Activated naive CD8-positive, alpha-beta T cell treated with anti-CD3 and anti-CD28 coated beads, Interleukin-2, amount 10 ng/mL, durations not matched to agents 7 days and 5 days (primary cell): Measurements from ENCODE around the gene HMSD. TPM values are rescaled to one million over a fixed set of nuclear protein-coding genes. Genes with fewer than 3 reads are reported as not detected.

Source experiments
- ATAC-seq: fragments of 150-1000 bp; cut with Tn5 transposase; one replicate; pipeline ENCODE4 v1.10.0; 2021; ENCODE audit warnings: low read depth, moderate library complexity
- POLR2A ChIA-PET: fragments of 350-600 bp; sonication (Branson Sonifier 250); formaldehyde crosslinking; loops from one replicate; lab custom pipeline; 2021; ENCODE audit warnings: antibody characterized with exemption; lab: Charles Lee
- DNase-seq: peaks from one replicate; pipeline ENCODE4 v3.0.0; 2021
- H3K27ac Mint-ChIP-seq: one replicate; pipeline ENCODE4 v1.8.0; 2022; ENCODE audit warnings: mild to moderate bottlenecking, mixed read lengths
- H3K27me3 Mint-ChIP-seq: one replicate; pipeline ENCODE4 v1.8.0; 2022; ENCODE audit warnings: mild to moderate bottlenecking, moderate library complexity, mixed read lengths
- H3K36me3 Mint-ChIP-seq: one replicate; pipeline ENCODE4 v1.8.0; 2021; ENCODE audit warnings: mild to moderate bottlenecking, mixed read lengths
- H3K4me1 Mint-ChIP-seq: one replicate; pipeline ENCODE4 v1.8.0; 2021; ENCODE audit warnings: mixed read lengths
- H3K4me3 Mint-ChIP-seq: one replicate; pipeline ENCODE4 v1.8.0; 2022; ENCODE audit warnings: mild to moderate bottlenecking, moderate library complexity, mixed read lengths
- H3K9me3 Mint-ChIP-seq: one replicate; pipeline ENCODE4 v1.8.0; 2021; ENCODE audit warnings: mixed read lengths
- total RNA-seq, 2 experiments: library from RNA; stranded (reverse); gene quantifications; one replicate each; pipeline ENCODE4 v1.2.3, GENCODE V29; 2021

Gene HMSD
- total RNA-seq, 2 experiments from 2014 or later = not detected

DNA sequence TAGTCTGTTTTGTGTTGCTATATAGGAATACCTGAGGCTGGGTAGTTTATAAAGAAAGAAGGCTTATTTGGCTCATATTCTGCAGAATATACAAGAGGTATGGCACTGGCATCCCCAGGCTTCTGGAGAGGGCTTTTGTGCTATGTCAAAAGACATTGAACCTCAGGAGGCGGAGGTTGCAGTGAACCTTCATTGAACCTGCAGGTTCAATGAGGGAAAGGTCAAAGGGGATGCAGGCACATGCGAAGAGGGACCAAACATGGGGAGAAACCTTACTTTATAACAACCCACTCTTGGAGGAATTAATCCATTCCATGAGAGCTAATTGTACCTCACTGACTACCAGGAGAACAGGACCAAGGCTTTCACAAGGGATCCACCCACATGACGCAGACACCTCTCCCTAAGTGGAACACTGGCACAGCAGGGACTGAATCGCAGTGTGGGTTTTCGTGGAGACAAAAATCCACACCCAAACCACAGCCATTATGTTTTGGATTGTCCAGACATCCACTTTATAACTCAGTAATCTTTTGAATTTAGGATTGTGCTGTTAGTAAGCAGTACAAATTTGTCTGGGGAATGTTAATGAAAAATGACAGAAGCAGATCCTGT is 16.7 kb downstream of the HMSD start:
- no peak overlapping the region for H3K27ac Mint-ChIP-seq
- no peaks in the 10 kb centered on the region for H3K9me3 Mint-ChIP-seq
- no peak for ATAC-seq
- peaks cover 11% of the 10 kb centered on the region for H3K4me1 Mint-ChIP-seq
- H3K36me3 Mint-ChIP-seq = no peaks in the 10 kb centered on the region
- POLR2A ChIA-PET = no interaction called here
- no peak for DNase-seq
- peaks cover 5% of the 10 kb centered on the region for H3K27me3 Mint-ChIP-seq
- no peak overlapping the region for H3K4me3 Mint-ChIP-seq

DNA sequence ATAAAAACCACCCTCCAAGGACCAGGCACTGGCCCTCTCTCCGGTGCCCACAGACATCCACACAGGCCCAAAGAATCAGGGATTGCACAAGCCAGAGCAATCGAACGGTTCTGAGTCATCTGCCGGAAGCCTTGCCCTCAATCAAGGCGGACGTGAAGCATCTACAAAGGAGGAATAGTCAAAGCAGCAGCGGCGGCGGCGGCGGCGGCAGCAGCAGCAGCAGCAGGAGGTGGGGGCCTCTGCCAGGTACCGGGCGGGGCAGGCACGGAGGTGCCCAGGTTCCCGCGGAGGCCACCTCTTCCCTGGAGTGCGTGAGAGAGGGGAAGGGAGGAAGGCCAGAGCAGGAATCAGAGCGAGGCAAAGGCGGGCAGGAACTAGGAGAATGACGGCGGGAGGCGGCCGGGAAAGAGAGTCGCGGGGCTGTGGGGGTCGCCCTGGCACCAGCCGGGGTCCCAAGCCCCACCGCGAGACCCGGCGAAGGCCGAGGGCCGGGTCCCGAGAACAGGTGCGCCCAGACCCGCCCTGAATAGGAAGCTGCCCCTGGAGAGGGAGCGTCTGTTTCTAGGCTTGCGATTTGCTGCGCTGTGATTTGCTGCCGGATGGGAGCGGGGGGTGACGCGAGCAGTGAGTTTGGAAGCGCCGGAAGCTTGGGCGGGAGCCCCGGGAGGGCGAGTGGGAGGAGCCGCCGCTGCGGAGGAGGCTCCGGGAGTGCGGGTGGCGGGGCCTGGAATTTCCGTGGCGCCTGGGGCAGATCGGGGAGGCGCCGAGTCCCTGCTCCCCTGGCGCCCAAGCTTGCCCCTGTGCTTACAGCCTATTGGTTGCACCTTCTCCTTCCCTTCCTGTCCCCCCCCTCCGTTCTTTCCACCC is 21.1 kb downstream of the HMSD start, which contains the start of gene SERPINB8:
Gene SERPINB8 (plus strand): TSS at position 140 of the 867 bp plus-strand sequence. CDS start 8,228 bp downstream, outside the sequence.
- Mint-ChIP-seq H3K36me3 (no peaks in the 10 kb centered on the region), H3K27ac (peak within 1 kb of the TSS; percentile 96), H3K27me3 (no peaks in the 10 kb centered on the region), H3K4me3 (peak within 1 kb of the TSS; percentile 93), H3K9me3 (no peaks in the 10 kb centered on the region), H3K4me1 (peaks cover 24% of the 10 kb centered on the region)
- DNase-seq = peak; percentile 76
- POLR2A ChIA-PET = interaction anchor here (1.3 kb wide), 1 partner anchor 33 kb away, joined by 3 read pairs; no protein-coding TSS in a partner anchor
- ATAC-seq = peak; percentile 91

GRCh38 chr18:63970809-63971205 is 21.7 kb downstream of the HMSD start:
- DNase-seq (no peak), ATAC-seq (no peak)
- no peaks in the 10 kb centered on the region for H3K27me3 Mint-ChIP-seq
- POLR2A ChIA-PET = interaction anchor here (1.3 kb wide), 1 partner anchor 34 kb away, joined by 3 read pairs; no protein-coding TSS in a partner anchor
- peak overlapping the region; percentile 93 for H3K4me3 Mint-ChIP-seq
- peak overlapping the region; percentile 96 for H3K27ac Mint-ChIP-seq
- no peaks in the 10 kb centered on the region for H3K36me3 Mint-ChIP-seq
- H3K4me1 Mint-ChIP-seq = peaks cover 25% of the 10 kb centered on the region
- no peaks in the 10 kb centered on the region for H3K9me3 Mint-ChIP-seq

DNA sequence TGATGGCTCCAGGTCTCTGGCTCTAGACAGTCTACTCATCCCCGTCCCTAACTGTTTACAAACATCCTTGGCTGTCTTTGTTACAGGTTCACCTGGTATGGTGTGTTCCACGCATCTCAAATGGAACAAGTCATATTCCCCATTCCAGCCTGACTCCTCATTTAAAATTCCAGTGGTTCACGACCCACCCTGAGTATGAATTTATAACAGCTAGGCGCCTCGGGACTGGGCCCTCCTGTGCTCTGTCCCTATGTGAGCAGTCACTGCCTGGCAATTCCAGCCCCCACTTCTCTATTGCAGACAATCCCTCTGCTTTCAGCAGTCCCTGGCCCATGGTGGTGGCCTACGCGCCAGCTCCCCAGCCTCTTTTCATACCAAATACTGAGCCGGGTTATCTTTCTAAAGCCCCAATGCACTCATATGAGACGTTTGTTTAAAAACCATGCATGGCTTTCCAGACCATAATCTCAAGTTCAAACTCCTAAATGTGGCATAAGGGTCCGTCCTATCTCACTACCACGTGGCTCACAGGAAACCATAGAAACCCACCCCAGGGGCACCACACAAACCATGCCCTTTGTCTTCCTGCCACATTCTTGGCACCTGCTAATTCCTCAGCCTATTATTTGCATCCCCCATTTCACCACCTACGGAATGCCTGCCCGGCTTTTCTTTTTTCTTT is 22.4 kb downstream of the HMSD start:
- DNase-seq (no peak), ATAC-seq (no peak)
- no peaks in the 10 kb centered on the region for H3K36me3 Mint-ChIP-seq
- peak overlapping the region; percentile 93 for H3K4me3 Mint-ChIP-seq
- H3K27me3 Mint-ChIP-seq = no peaks in the 10 kb centered on the region
- POLR2A ChIA-PET = no interaction called here
- H3K4me1 Mint-ChIP-seq = peaks cover 25% of the 10 kb centered on the region
- peak overlapping the region; percentile 96 for H3K27ac Mint-ChIP-seq
- no peaks in the 10 kb centered on the region for H3K9me3 Mint-ChIP-seq

DNA sequence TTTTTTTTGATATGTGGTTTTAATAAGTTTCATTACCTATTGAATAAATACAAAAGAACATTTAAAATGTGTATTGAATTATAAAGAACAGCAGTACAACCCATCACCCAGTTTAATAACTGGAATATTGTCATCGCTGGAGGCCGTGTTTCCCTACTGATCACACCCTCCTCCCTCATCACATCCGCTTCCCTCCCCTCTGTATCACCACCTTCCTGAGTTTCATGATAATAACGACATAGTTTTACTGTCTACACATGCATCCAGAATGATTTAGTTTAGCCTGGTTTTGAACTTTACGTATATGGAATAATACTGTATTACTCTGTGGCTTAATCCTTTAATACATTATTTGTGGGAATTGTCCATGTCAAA is 22.9 kb downstream of the HMSD start:
- Mint-ChIP-seq H3K9me3 (no peaks in the 10 kb centered on the region), H3K27ac (no peak overlapping the region), H3K27me3 (no peaks in the 10 kb centered on the region), H3K4me3 (peak overlapping the region; percentile 93), H3K36me3 (no peaks in the 10 kb centered on the region), H3K4me1 (peaks cover 25% of the 10 kb centered on the region)
- DNase-seq = no peak
- ATAC-seq = no peak
- POLR2A ChIA-PET = no interaction called here

DNA sequence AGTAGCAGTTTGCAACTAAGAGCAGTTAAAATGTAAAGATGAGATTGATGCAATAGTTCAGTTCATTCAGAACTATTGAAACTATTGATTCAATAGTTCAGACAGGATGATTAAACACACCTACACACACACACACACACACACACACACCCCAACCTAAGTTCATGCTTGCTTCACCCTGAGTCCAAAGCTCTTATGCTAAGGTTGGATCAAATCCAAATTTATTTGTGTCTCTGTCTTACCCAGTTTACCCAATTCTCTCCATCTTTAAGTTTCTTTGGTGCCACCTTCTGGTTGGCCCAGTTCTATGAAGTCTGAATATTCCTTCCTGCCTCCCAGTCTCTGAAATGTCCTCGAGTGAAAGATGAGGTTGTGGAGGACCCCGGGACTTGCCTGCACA is 25.9 kb downstream of the HMSD start:
- H3K4me3 Mint-ChIP-seq = no peak overlapping the region
- H3K36me3 Mint-ChIP-seq = no peaks in the 10 kb centered on the region
- H3K9me3 Mint-ChIP-seq = no peaks in the 10 kb centered on the region
- H3K27me3 Mint-ChIP-seq = no peaks in the 10 kb centered on the region
- POLR2A ChIA-PET = no interaction called here
- DNase-seq (no peak), ATAC-seq (no peak)
- peaks cover 23% of the 10 kb centered on the region for H3K4me1 Mint-ChIP-seq
- no peak overlapping the region for H3K27ac Mint-ChIP-seq

DNA sequence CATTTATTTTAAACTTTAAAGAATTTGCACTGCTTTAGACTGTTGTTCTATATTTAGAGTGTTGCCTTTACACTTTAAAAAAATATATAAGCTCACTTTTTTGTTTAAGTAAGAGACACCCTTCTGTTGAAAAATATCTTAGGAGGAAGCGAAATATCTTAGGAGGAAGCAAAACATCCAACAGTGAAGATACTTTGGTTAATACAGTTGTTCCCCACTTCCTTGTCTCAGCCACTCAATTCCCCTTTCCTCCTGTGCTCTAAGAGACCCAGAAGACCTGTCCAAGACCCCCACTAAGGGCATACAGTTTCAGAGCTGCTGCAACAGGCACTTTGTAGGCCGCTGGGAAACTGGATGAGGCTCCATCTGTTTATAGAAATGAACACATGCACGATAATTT is 26.5 kb downstream of the HMSD start:
- H3K27ac Mint-ChIP-seq = no peak overlapping the region
- H3K9me3 Mint-ChIP-seq = no peaks in the 10 kb centered on the region
- H3K4me3 Mint-ChIP-seq = no peak overlapping the region
- no peak for ATAC-seq
- no peaks in the 10 kb centered on the region for H3K27me3 Mint-ChIP-seq
- H3K4me1 Mint-ChIP-seq = peaks cover 26% of the 10 kb centered on the region
- DNase-seq = no peak
- no peaks in the 10 kb centered on the region for H3K36me3 Mint-ChIP-seq
- POLR2A ChIA-PET = no interaction called here

GRCh38 chr18:63977040-63977439 is 27.9 kb downstream of the HMSD start:
- no peaks in the 10 kb centered on the region for H3K36me3 Mint-ChIP-seq
- H3K9me3 Mint-ChIP-seq = no peaks in the 10 kb centered on the region
- no peak overlapping the region for H3K4me3 Mint-ChIP-seq
- ATAC-seq (no peak), DNase-seq (no peak)
- H3K27ac Mint-ChIP-seq = no peak overlapping the region
- POLR2A ChIA-PET = no interaction called here
- H3K27me3 Mint-ChIP-seq = no peaks in the 10 kb centered on the region
- H3K4me1 Mint-ChIP-seq = peaks cover 15% of the 10 kb centered on the region

GRCh38 chr18:63979409-63979920 is 30.4 kb downstream of the HMSD start:
- Mint-ChIP-seq H3K9me3 (no peaks in the 10 kb centered on the region), H3K27ac (no peak overlapping the region), H3K36me3 (no peaks in the 10 kb centered on the region), H3K27me3 (no peaks in the 10 kb centered on the region), H3K4me1 (peaks cover 15% of the 10 kb centered on the region), H3K4me3 (peak overlapping the region; percentile 47)
- DNase-seq (no peak), ATAC-seq (peak; percentile 76)
- POLR2A ChIA-PET = no interaction called here

DNA sequence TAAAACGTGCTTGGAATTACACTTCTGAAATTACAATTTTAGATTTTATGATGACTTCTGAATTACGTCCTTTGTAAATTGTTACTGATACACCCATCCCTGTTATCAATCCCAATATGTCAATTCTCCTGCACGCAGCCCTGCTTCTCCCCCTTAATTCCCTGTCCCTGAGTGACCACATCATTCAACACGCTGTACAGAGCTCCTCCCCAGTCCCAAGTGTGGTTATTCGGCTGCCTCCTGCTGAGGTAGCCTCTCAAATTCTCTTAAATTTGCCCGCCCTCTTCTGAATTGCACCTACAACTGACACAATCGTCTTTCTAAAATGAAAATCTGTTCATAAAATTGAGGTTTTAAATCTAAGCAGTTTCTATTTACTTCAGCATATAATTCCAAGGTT is 30.9 kb downstream of the HMSD start:
- POLR2A ChIA-PET = no interaction called here
- H3K27me3 Mint-ChIP-seq = no peaks in the 10 kb centered on the region
- H3K4me3 Mint-ChIP-seq = no peak overlapping the region
- H3K27ac Mint-ChIP-seq = no peak overlapping the region
- no peaks in the 10 kb centered on the region for H3K36me3 Mint-ChIP-seq
- H3K9me3 Mint-ChIP-seq = no peaks in the 10 kb centered on the region
- ATAC-seq (no peak), DNase-seq (no peak)
- peaks cover 13% of the 10 kb centered on the region for H3K4me1 Mint-ChIP-seq

- no peaks in the 10 kb centered on the region for H3K36me3 Mint-ChIP-seq
- DNase-seq (no peak), ATAC-seq (no peak)
- H3K27ac Mint-ChIP-seq = no peak overlapping the region
- no peaks in the 10 kb centered on the region for H3K27me3 Mint-ChIP-seq
- peaks cover 10% of the 10 kb centered on the region for H3K4me1 Mint-ChIP-seq
- H3K4me3 Mint-ChIP-seq = no peak overlapping the region
- H3K9me3 Mint-ChIP-seq = no peaks in the 10 kb centered on the region
- POLR2A ChIA-PET = no interaction called here
These were observed 31.9 kb downstream of the HMSD start for GRCh38 chr18:63980896-63981460.

- POLR2A ChIA-PET = no interaction called here
- ATAC-seq (no peak), DNase-seq (no peak)
- H3K9me3 Mint-ChIP-seq = no peaks in the 10 kb centered on the region
- no peaks in the 10 kb centered on the region for H3K36me3 Mint-ChIP-seq
- H3K4me3 Mint-ChIP-seq = no peak overlapping the region
- no peaks in the 10 kb centered on the region for H3K27me3 Mint-ChIP-seq
- H3K27ac Mint-ChIP-seq = no peak overlapping the region
- peaks cover 10% of the 10 kb centered on the region for H3K4me1 Mint-ChIP-seq
These were observed 32.6 kb downstream of the HMSD start for GRCh38 chr18:63981719-63982118.

GRCh38 chr18:63982361-63982760 is 33.3 kb downstream of the HMSD start:
- ATAC-seq = no peak
- H3K36me3 Mint-ChIP-seq = no peaks in the 10 kb centered on the region
- DNase-seq = no peak
- H3K4me1 Mint-ChIP-seq = peaks cover 10% of the 10 kb centered on the region
- H3K27ac Mint-ChIP-seq = no peak overlapping the region
- H3K4me3 Mint-ChIP-seq = no peak overlapping the region
- no peaks in the 10 kb centered on the region for H3K9me3 Mint-ChIP-seq
- no peaks in the 10 kb centered on the region for H3K27me3 Mint-ChIP-seq
- POLR2A ChIA-PET = no interaction called here
